ENCODE measurements around the gene SPRR2F.

The SPRR2F gene

GRCh38 chr1:153100245-153100644, 13.1 kb downstream of the SPRR2F start:
- H3K36me3 Mint-ChIP-seq, result no peaks in the 10 kb centered on the region
- H3K4me3 Mint-ChIP-seq, result no peak overlapping the region
- no peak overlapping the region for H3K27ac Mint-ChIP-seq
- peaks cover 24% of the 10 kb centered on the region for H3K27me3 Mint-ChIP-seq
- no peaks in the 10 kb centered on the region for H3K4me1 Mint-ChIP-seq
- no peaks in the 10 kb centered on the region for H3K9me3 Mint-ChIP-seq

DNA sequence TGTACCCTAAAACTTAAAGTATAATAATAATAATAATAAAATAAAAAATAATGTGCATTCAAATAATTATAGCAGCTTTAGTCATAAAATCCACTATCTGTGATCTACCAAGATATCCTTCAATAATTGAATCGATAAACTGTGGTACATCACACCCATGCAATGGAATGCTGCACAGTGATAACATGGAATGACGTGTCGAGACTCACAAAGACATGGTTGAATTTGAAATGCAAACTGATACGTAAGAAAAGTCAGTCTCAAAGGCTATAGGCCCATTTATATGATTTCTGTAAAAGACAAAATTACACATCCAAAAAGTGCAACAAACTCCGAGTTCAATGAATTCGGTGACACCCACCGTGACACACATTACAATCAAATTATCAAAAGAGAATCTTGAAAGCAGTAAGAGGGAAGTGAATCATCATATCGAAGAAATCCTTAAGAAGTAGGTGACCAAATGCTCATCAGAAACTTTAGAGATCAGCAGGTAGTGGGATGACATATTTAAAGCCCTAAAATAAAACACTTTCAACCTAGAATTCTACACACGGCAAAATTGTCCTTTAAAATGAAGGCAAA, 13.8 kb downstream of the SPRR2F start:
- Mint-ChIP-seq H3K9me3 (no peaks in the 10 kb centered on the region), H3K4me3 (no peak overlapping the region), H3K36me3 (no peaks in the 10 kb centered on the region), H3K4me1 (no peaks in the 10 kb centered on the region), H3K27ac (no peak overlapping the region), H3K27me3 (peaks cover 26% of the 10 kb centered on the region)

GRCh38 chr1:153095764-153096163, 17.6 kb downstream of the SPRR2F start:
- H3K27me3 Mint-ChIP-seq, result peaks cover 20% of the 10 kb centered on the region
- H3K4me3 Mint-ChIP-seq, result no peak overlapping the region
- H3K36me3 Mint-ChIP-seq, result no peaks in the 10 kb centered on the region
- H3K27ac Mint-ChIP-seq, result no peak overlapping the region
- no peaks in the 10 kb centered on the region for H3K9me3 Mint-ChIP-seq
- no peaks in the 10 kb centered on the region for H3K4me1 Mint-ChIP-seq

DNA sequence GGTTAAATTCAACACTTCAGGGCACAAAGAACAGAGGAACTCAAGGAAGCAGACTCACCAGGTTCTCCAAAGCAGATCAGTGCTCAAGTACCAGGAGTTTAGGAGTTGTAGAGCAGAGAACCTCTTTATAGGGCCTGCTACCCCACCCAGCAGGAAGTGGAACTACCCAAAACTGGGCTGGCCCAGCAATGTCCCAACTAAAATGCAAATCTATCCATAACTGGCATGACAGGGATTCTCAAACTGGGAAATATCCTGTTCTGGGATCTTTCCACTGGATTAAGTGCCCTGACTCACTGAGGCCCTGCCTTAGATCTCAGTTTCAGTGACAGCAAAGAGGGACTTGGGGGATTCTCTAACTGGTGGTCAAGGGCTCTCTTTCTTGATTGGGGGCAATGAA, 18.9 kb downstream of the SPRR2F start, which contains the start of gene SPRR2E:
Gene SPRR2E (minus strand): TSS at position 101 of the 400 bp plus-strand sequence. CDS start 775 bp downstream, outside the sequence.
- no peaks in the 10 kb centered on the region for H3K9me3 Mint-ChIP-seq
- H3K36me3 Mint-ChIP-seq, result no peaks in the 10 kb centered on the region
- H3K4me1 Mint-ChIP-seq, result no peaks in the 10 kb centered on the region
- H3K4me3 Mint-ChIP-seq, result no peak within 1 kb of the TSS
- H3K27ac Mint-ChIP-seq, result no peak within 1 kb of the TSS
- peaks cover 17% of the 10 kb centered on the region for H3K27me3 Mint-ChIP-seq

DNA sequence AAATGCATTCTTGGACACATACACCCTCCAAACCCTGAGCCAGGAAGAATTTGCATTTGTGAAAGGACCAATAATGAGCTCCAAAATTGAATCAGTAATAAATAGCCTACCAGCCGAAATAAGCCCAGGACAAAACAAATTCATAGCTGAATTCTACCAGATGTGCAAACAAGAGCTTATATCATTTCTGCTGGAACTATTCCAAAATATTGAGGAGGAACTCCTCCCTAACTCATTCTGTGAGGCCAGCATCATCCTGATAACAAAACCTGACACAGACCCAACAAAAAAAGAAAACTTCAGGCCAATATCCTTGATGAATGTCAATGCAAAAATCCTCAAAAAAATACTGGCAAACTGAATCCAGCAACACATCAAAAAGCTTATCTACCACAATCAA, 25.7 kb downstream of the SPRR2F start:
- no peaks in the 10 kb centered on the region for H3K9me3 Mint-ChIP-seq
- peaks cover 20% of the 10 kb centered on the region for H3K27me3 Mint-ChIP-seq

GRCh38 chr1:153081736-153082135, 31.6 kb downstream of the SPRR2F start:
- H3K27me3 Mint-ChIP-seq, result peaks cover 20% of the 10 kb centered on the region
- H3K4me1 Mint-ChIP-seq, result no peaks in the 10 kb centered on the region
- no peak overlapping the region for H3K4me3 Mint-ChIP-seq
- H3K36me3 Mint-ChIP-seq, result no peaks in the 10 kb centered on the region
- H3K27ac Mint-ChIP-seq, result no peak overlapping the region
- peaks cover 7% of the 10 kb centered on the region for H3K9me3 Mint-ChIP-seq

More for the DNA sequence above, 25.7 kb downstream of the SPRR2F start:
- Mint-ChIP-seq H3K4me1 (no peaks in the 10 kb centered on the region), H3K4me3 (no peak overlapping the region), H3K36me3 (no peaks in the 10 kb centered on the region), H3K27ac (no peak overlapping the region)

GRCh38 chr1:153072806-153073726, 40.2 kb downstream of the SPRR2F start:
- H3K27me3 Mint-ChIP-seq, result peaks cover 11% of the 10 kb centered on the region
- H3K4me3 Mint-ChIP-seq, result no peak overlapping the region
- H3K9me3 Mint-ChIP-seq, result no peaks in the 10 kb centered on the region
- H3K27ac Mint-ChIP-seq, result no peak overlapping the region
- H3K36me3 Mint-ChIP-seq, result no peaks in the 10 kb centered on the region
- no peaks in the 10 kb centered on the region for H3K4me1 Mint-ChIP-seq

DNA sequence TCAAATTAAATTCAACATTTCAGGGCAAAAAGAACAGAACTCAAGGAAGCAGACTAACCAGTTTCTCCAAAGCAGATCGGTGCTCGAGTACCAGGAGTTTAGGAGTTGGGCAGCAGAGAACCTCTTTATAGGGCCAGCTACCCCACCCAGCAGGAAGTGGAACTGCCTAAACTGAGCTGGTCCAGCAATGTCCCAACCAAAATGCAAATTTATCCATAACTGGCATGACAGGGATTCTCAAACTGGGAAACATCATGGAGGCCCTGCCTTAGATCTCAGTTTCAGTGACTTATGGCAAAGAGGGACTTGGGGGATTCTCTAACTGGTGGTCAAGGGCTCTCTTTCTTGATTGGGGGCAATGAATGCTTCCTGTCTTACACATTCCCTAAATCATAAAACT, 41.8 kb downstream of the SPRR2F start, which contains the start of gene SPRR2B:
Gene SPRR2B (minus strand): TSS at position 101 of the 400 bp plus-strand sequence. CDS start 772 bp downstream, outside the sequence.
- H3K27ac Mint-ChIP-seq, result no peak within 1 kb of the TSS
- H3K4me3 Mint-ChIP-seq, result no peak within 1 kb of the TSS
- H3K27me3 Mint-ChIP-seq, result peaks cover 11% of the 10 kb centered on the region
- H3K9me3 Mint-ChIP-seq, result no peaks in the 10 kb centered on the region
- no peaks in the 10 kb centered on the region for H3K36me3 Mint-ChIP-seq
- no peaks in the 10 kb centered on the region for H3K4me1 Mint-ChIP-seq

DNA sequence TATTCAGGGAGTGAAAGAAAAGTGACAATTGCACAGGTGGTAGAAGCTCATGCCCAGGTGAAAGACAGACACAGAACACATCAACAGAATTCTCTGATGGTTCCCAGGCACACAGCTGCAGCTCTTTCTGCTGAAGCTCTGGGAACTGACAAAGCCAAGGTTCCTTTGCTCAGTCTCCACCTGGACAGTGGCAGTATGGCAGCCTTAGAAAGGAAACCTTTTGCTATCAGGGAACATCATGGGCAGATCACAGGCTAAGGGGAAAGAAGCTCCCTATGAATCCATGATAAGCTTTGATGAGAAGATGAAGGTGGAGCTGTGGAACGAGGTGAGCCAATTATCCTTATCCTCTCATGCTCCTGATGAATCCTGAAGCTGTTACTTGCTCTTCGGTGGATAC, 43.1 kb downstream of the SPRR2F start:
- no peaks in the 10 kb centered on the region for H3K4me1 Mint-ChIP-seq
- no peaks in the 10 kb centered on the region for H3K9me3 Mint-ChIP-seq
- H3K36me3 Mint-ChIP-seq, result no peaks in the 10 kb centered on the region
- no peak overlapping the region for H3K4me3 Mint-ChIP-seq
- peaks cover 13% of the 10 kb centered on the region for H3K27me3 Mint-ChIP-seq
- no peak overlapping the region for H3K27ac Mint-ChIP-seq

Measured in activated naive CD4-positive, alpha-beta T cell treated with anti-CD3 and anti-CD28 coated beads, Interleukin-2, amount 50 U/mL, for 24 hours (primary cell).